Measurements from ENCODE around the gene PER1. TPM values are rescaled to one million over a fixed set of nuclear protein-coding genes. Genes with fewer than 3 reads are reported as not detected.
A peak's percentile ranks its signal among the peaks of the same experiment; 100 is the strongest.

Gene PER1
- total and polyA plus RNA-seq, 2 of the 4 experiments (the other 2 are of a cell fraction), result 3.4 to 10.5 TPM

- peaks cover 9 to 30% of the 10 kb centered on the region in 2 experiments; a peak in 3 of 4 replicates for H3K79me1 ChIP-seq (ENCODE audit: low read depth in 1 of 2, low read length in 2 of 2)
- H3K9ac ChIP-seq (ENCODE audit: low read depth, low read length), result peak overlapping the region; percentile 88
- H3K9me3 ChIP-seq (ENCODE audit: control insufficient read depth, insufficient read depth, low read length), result no peaks in the 10 kb centered on the region
- peak overlapping the region; percentile 95 for H3K4me2 ChIP-seq (ENCODE audit: low read depth, low read length)
- peak; percentile 84 for ATAC-seq (ENCODE audit: low read depth)
- H2BK20ac ChIP-seq (ENCODE audit: low read depth, low read length), result peak overlapping the region; percentile 94
- peak overlapping the region; percentile 99 for H2BK5ac ChIP-seq (ENCODE audit: low read depth, low read length, poor library complexity, severe bottlenecking)
- H3K27me3 ChIP-seq (ENCODE audit: control insufficient read depth, insufficient read depth, low read length), result no peaks in the 10 kb centered on the region
- POLR2A ChIA-PET (ENCODE audit: unreplicated experiment), result interaction anchor here (0.5 to 1.2 kb wide), 12 partner anchors 10 to 289 kb away, joined by 3 to 8 read pairs (median 4); no protein-coding TSS in a partner anchor
- peak overlapping the region; percentile 32; the same call in 1 of the 2 replicates for H4K5ac ChIP-seq (ENCODE audit: low read depth, low read length)
- in situ Hi-C loops (cut with MboI; ENCODE audit: low sequenced_read_pairs) (loop anchor here (25.0 kb wide), 1 partner anchor 936 kb away; the partner anchor contains the start of genes DVL2, GABARAP and PHF23), intact Hi-C loops (cut with micrococcal nuclease) (loop anchor here (1.0 kb wide), 1 partner anchor 35 kb away; no protein-coding TSS in a partner anchor), dilution Hi-C loops (cut with HindIII; ENCODE audit: low sequenced_read_pairs, unreplicated experiment) (no loop called here)
- peak overlapping the region; percentile 80; the same call in 1 of the 2 replicates for H3K23ac ChIP-seq (ENCODE audit: low read depth, low read length)
- H3K56ac ChIP-seq (ENCODE audit: extremely low read depth, insufficient read depth, low read length), result peak overlapping the region; percentile 99
- H3K9me1 ChIP-seq (ENCODE audit: insufficient read depth, low read length), result peaks cover 21% of the 10 kb centered on the region
- H3K4me3 ChIP-seq (ENCODE audit: insufficient read depth, low read depth, low read length), result peak overlapping the region; percentile 51
- peaks cover 8% of the 10 kb centered on the region; the same call in 1 of the 2 replicates for H4K20me1 ChIP-seq (ENCODE audit: insufficient read depth, low read length)
- peak overlapping the region in 1 of 2 experiments; percentile 96 for H4K8ac ChIP-seq (ENCODE audit: low read depth in 2 of 2, low read length in 2 of 2)
- no peak overlapping the region; the same call in 1 of the 2 replicates for H2AK5ac ChIP-seq (ENCODE audit: low read depth, low read length)
- H2AK9ac ChIP-seq (replicated peaks; ENCODE audit: low read depth, low read length, poor library complexity), result no peak overlapping the region
- WGBS, 2 experiments (ENCODE audit: extremely low coverage in 2 of 2, insufficient read length in 1 of 2), result 0% methylated on average over 6 of the region's 23 CpGs; no CpG with 5 or more reads in 1 of the 2 experiments
- H3K4ac ChIP-seq (ENCODE audit: low read depth, low read length), result peak overlapping the region; percentile 81; the same call in 1 of the 2 replicates
- DNase-seq, result peak; percentile 99
- peaks cover 12% of the 10 kb centered on the region for H3K4me1 ChIP-seq (ENCODE audit: control insufficient read depth, insufficient read depth, low read length)
- H3K14ac ChIP-seq (replicated peaks; ENCODE audit: low read depth, low read length), result peak overlapping the region; percentile 92
- H4K91ac ChIP-seq (ENCODE audit: insufficient read depth, low read depth, low read length), result peak overlapping the region; percentile 84
- peak overlapping the region; percentile 59; the same call in 1 of the 2 replicates for H3K18ac ChIP-seq (ENCODE audit: low read depth, low read length)
- BruUV-seq (replicated peaks), result TSS peak; percentile 99
- H3K27ac ChIP-seq (ENCODE audit: insufficient read depth, low read length), result peak overlapping the region; percentile 85
- H2BK15ac ChIP-seq (ENCODE audit: low read depth, low read length), result no peak overlapping the region
- peak overlapping the region; percentile 97 for H2BK120ac ChIP-seq (ENCODE audit: low read depth, low read length)
- no peaks in the 10 kb centered on the region for H3K36me3 ChIP-seq (ENCODE audit: control insufficient read depth, insufficient read depth, low read length)
- peak overlapping the region; percentile 33 for H2AFZ ChIP-seq (replicated peaks; ENCODE audit: low read length, poor library complexity)
- CTCF ChIA-PET, result interaction anchor here (0.7 kb wide), 1 partner anchor 21 kb away, joined by 3 read pairs; no protein-coding TSS in a partner anchor
- no peak for TF ChIP-seq ELK1 (IDR thresholded peaks at IDR 0.05; ENCODE audit: borderline replicate concordance, low read depth, low read length)
- no peak for TF ChIP-seq USF2 (IDR thresholded peaks at IDR 0.05; ENCODE audit: low read depth, low read length)
- TF ChIP-seq MXI1 (IDR thresholded peaks at IDR 0.05; ENCODE audit: borderline replicate concordance, low read depth, low read length), result no peak
- peak; percentile 91 for TF ChIP-seq CEBPB (IDR thresholded peaks at IDR 0.05; ENCODE audit: low read depth, low read length)
- TF ChIP-seq CTCF (conservative IDR thresholded peaks at IDR 0.05; ENCODE audit: low read depth, low read length), result no peak
- no peak for TF ChIP-seq RFX5 (IDR thresholded peaks at IDR 0.05; ENCODE audit: low read depth, low read length)
- no peak for TF ChIP-seq RCOR1 (IDR thresholded peaks at IDR 0.05; ENCODE audit: insufficient replicate concordance, low read length)
- no peak for TF ChIP-seq SMC3 (IDR thresholded peaks at IDR 0.05; ENCODE audit: low read depth, low read length)
- no peak; the same call in 1 of the 2 replicates for TF ChIP-seq CHD1 (IDR thresholded peaks at IDR 0.05; ENCODE audit: low read depth, low read length)
- peak; percentile 100 for TF ChIP-seq POLR2A (IDR thresholded peaks at IDR 0.05; ENCODE audit: low read depth, low read length)
- TF ChIP-seq MAZ (IDR thresholded peaks at IDR 0.05; ENCODE audit: borderline replicate concordance, low read depth, low read length), result peak; percentile 55; the same call in 1 of the 2 replicates
- TF ChIP-seq FOS (IDR thresholded peaks at IDR 0.05; ENCODE audit: low read depth, low read length), result no peak
These were observed 21.1 kb upstream of the PER1 start for GRCh38 chr17:8173056-8173870.

All from IMR-90 (cell line).